Stomach (tissue), 9 donors: ENCODE data around the gene TSHZ2. TPM values are rescaled to one million over a fixed set of nuclear protein-coding genes. Genes with fewer than 3 reads are reported as not detected.

Experiments used
- DNase-seq, 2 donors: peaks; one replicate each; pipeline versions ENCODE4 v3.0.0 to v3.0.0-alpha.2; 2013 to 2019
- H3K27ac ChIP-seq, 5 donors: fragments of 200-600 bp in 4 of 5; sonication (generic) in 4 of 5; one replicate each; pipeline ENCODE4 v1.5.1; 2013 to 2019; ENCODE audit warnings: mild to moderate bottlenecking in 1 of 5, moderate library complexity in 1 of 5
- H3K27me3 ChIP-seq, 3 donors: fragments of 200-600 bp; sonication (generic); one replicate each; pipeline ENCODE4 v1.5.1; 2017 to 2019; ENCODE audit warnings: mixed run types in 1 of 3
- H3K36me3 ChIP-seq, 4 donors: fragments of 200-600 bp; sonication (generic); 1 replicate in 3 of 4; 2 replicates in 1 of 4; pipeline ENCODE4 v1.5.1; 2016 to 2019
- H3K4me1 ChIP-seq, 4 donors: fragments of 200-600 bp; sonication (generic); one replicate each; pipeline ENCODE4 v1.5.1; 2016 to 2019
- H3K4me3 ChIP-seq, 4 donors: fragments of 200-600 bp; sonication (generic) in 3 of 4; one replicate each; pipeline ENCODE4 v1.5.1; 2016 to 2019; ENCODE audit warnings: mild to moderate bottlenecking in 1 of 4
- H3K9me3 ChIP-seq, 4 donors: fragments of 200-600 bp; sonication (generic); one replicate each; pipeline ENCODE4 v1.5.1; 2016 to 2019
- CTCF ChIP-seq, 7 experiments: fragments of 450-650 bp in 4 of 7; fragments of 200-600 bp in 3 of 7; sonication (generic) in 3 of 7; IDR thresholded peaks; one replicate each; pipeline ENCODE4 v1.5.1; 2016 to 2019; ENCODE audit warnings: antibody characterized with exemption in 7 of 7, control low read depth in 2 of 7, mild to moderate bottlenecking in 1 of 7
- EP300 ChIP-seq: sonication (generic); formaldehyde crosslinking; IDR thresholded peaks from one replicate; pipeline ENCODE4 v1.6.1; 2017; ENCODE audit warnings: antibody characterized with exemption
- POLR2A ChIP-seq, 4 donors: fragments of 450-650 bp; IDR thresholded peaks; one replicate each; pipeline ENCODE4 v1.6.1; 2016; ENCODE audit warnings: antibody characterized with exemption in 4 of 4, control low read depth in 2 of 4, mild to moderate bottlenecking in 1 of 4, moderate library complexity in 1 of 4
- POLR2AphosphoS5 ChIP-seq, 3 donors: sonication (generic); formaldehyde crosslinking; IDR thresholded peaks; one replicate each; pipeline ENCODE4 v1.6.1; 2016; ENCODE audit warnings: antibody characterized with exemption in 3 of 3
- WGBS, 5 donors: extraction: QIAGEN DNeasy Blood & Tissue Kit in 3 of 5; methylation state at CpG; one replicate each; pipeline versions ENCODE4 v1.1.5 to v1.1.7; 2013 to 2018; 5-methylcytosine and 5-hydroxymethylcytosine counted together
- intact Hi-C: fragments of 100-400 bp; cut with DNase I; formaldehyde crosslinking; loops from one replicate; pipeline ENCODE4 v1.15.1; 2023; ENCODE audit warnings: low total_unique reads
- polyA plus RNA-seq, 3 donors: library from polyadenylated mRNA; stranded (reverse); fragments of 200-250 nt; gene quantifications; one replicate each; pipeline ENCODE4 v1.2.3, GENCODE V29; 2013
- total RNA-seq, 5 donors: library from RNA; depleted of rRNA; stranded (reverse); fragments of >200 nt; gene quantifications; one replicate each; pipeline versions ENCODE4 v1.1.0 to v1.2.3, GENCODE V29; 2014 to 2016
- donor health status: healthy with polysubstance abuse.
- donor health status: Bipolar disorder and iron deficiency.
- donor health status: healthy.

TSHZ2 gene
- total and polyA plus RNA-seq, 8 donors = 2.9 to 20.5 (median 5.8) TPM

GRCh38 chr20:53154540-53154939, 182.4 kb downstream of the TSHZ2 start:
- Histone ChIP-seq H3K4me1 (peaks cover 0 to 6% (median 0%) of the 10 kb centered on the region in 4 donors), H3K27me3 (no peaks in the 10 kb centered on the region), H3K9me3 (no peaks in the 10 kb centered on the region), H3K27ac (no peak overlapping the region), H3K36me3 (no peaks in the 10 kb centered on the region), H3K4me3 (no peak overlapping the region)
- WGBS, 5 donors = 76 to 83% (median 82%) methylated on average over 2 of the region's 2 CpGs
- no peak for DNase-seq
- intact Hi-C loops = no loop called here
- TF ChIP-seq CTCF (IDR thresholded peaks at IDR 0.05) (no peak), POLR2A (IDR thresholded peaks at IDR 0.05) (no peak), EP300 (no peak), POLR2AphosphoS5 (IDR thresholded peaks at IDR 0.05) (no peak)

- no peaks in the 10 kb centered on the region for H3K4me1 ChIP-seq
- 77 to 86% (median 81%) methylated on average over 11 of the region's 11 CpGs for WGBS, 5 donors
Measured at GRCh38 chr20:53157443-53158408, 185.6 kb downstream of the TSHZ2 start.

GRCh38 chr20:53159160-53159559, 187.0 kb downstream of the TSHZ2 start:
- 35 to 73% (median 68%) methylated on average over 1 of the region's 1 CpG for WGBS, 5 donors

More at GRCh38 chr20:53157443-53158408, 185.6 kb downstream of the TSHZ2 start:
- intact Hi-C loops = no loop called here
- DNase-seq = peak; percentile 41 to 51
- no peaks in the 10 kb centered on the region for H3K9me3 ChIP-seq
- H3K27me3 ChIP-seq = no peaks in the 10 kb centered on the region
- no peak overlapping the region for H3K4me3 ChIP-seq
- no peak for TF ChIP-seq POLR2A (IDR thresholded peaks at IDR 0.05)
- TF ChIP-seq EP300 = no peak
- no peak for TF ChIP-seq POLR2AphosphoS5 (IDR thresholded peaks at IDR 0.05)
- TF ChIP-seq CTCF (IDR thresholded peaks at IDR 0.05) = peak in 3 of 7 experiments; percentile 12 to 37 (median 23)
- no peaks in the 10 kb centered on the region for H3K36me3 ChIP-seq
- no peak overlapping the region for H3K27ac ChIP-seq

GRCh38 chr20:53161073-53161472, 188.9 kb downstream of the TSHZ2 start:
- no peak for DNase-seq
- no peak overlapping the region for H3K27ac ChIP-seq
- TF ChIP-seq EP300 = no peak
- TF ChIP-seq CTCF (IDR thresholded peaks at IDR 0.05) = no peak
- TF ChIP-seq POLR2AphosphoS5 (IDR thresholded peaks at IDR 0.05) = no peak
- no peak for TF ChIP-seq POLR2A (IDR thresholded peaks at IDR 0.05)
- H3K4me3 ChIP-seq = no peak overlapping the region
- H3K27me3 ChIP-seq = no peaks in the 10 kb centered on the region
- no peaks in the 10 kb centered on the region for H3K9me3 ChIP-seq
- intact Hi-C loops = no loop called here
- H3K4me1 ChIP-seq = no peaks in the 10 kb centered on the region
- no peaks in the 10 kb centered on the region for H3K36me3 ChIP-seq
- 82 to 93% (median 89%) methylated on average over 3 of the region's 3 CpGs for WGBS, 5 donors

More at GRCh38 chr20:53159160-53159559, 187.0 kb downstream of the TSHZ2 start:
- no peak overlapping the region for H3K27ac ChIP-seq
- H3K4me1 ChIP-seq = no peaks in the 10 kb centered on the region
- H3K4me3 ChIP-seq = no peak overlapping the region
- DNase-seq = no peak
- H3K9me3 ChIP-seq = no peaks in the 10 kb centered on the region
- intact Hi-C loops = no loop called here
- H3K27me3 ChIP-seq = no peaks in the 10 kb centered on the region
- TF ChIP-seq POLR2A (IDR thresholded peaks at IDR 0.05) = no peak
- TF ChIP-seq EP300 = no peak
- TF ChIP-seq POLR2AphosphoS5 (IDR thresholded peaks at IDR 0.05) = no peak
- no peak for TF ChIP-seq CTCF (IDR thresholded peaks at IDR 0.05)
- H3K36me3 ChIP-seq = no peaks in the 10 kb centered on the region
